Endothelial cell of umbilical vein (primary cell): Measurements from ENCODE around the gene PRDM7.

Experiments used
- CTCF ChIP-seq, 2 donors: IDR thresholded peaks; 1 replicate in 1 of 2; 2 replicates in 1 of 2; pipeline ENCODE4 v1.5.1; 2011; ENCODE audit warnings: low read length in 2 of 2, mild to moderate bottlenecking in 2 of 2, moderate library complexity in 2 of 2, control low read depth in 1 of 2, inconsistent platforms in 1 of 2, low read depth in 1 of 2; ENCODE audit not compliant: insufficient read depth in 1 of 2; ENCODE audit errors: extremely low read depth in 1 of 2
- EZH2 ChIP-seq: IDR thresholded peaks from 2 replicates; pipeline ENCODE4 v1.6.1; 2012; ENCODE audit warnings: borderline replicate concordance, low read depth, mild to moderate bottlenecking, moderate library complexity, low read length, inconsistent platforms; ENCODE audit not compliant: severe bottlenecking
- GATA2 ChIP-seq: IDR thresholded peaks from 2 replicates; pipeline ENCODE4 v1.7.0; 2011; ENCODE audit warnings: low read depth, mild to moderate bottlenecking, moderate library complexity, mixed read lengths, low read length; ENCODE audit not compliant: insufficient read length, insufficient read depth
- JUN ChIP-seq: IDR thresholded peaks from 2 replicates; pipeline ENCODE4 v1.6.1; 2011; ENCODE audit warnings: borderline replicate concordance, low read depth; ENCODE audit not compliant: insufficient read length, insufficient read depth
- MAX ChIP-seq: IDR thresholded peaks from 2 replicates; pipeline ENCODE4 v1.6.1; 2011; ENCODE audit not compliant: insufficient read depth, insufficient read length
- POLR2A ChIP-seq: IDR thresholded peaks from 2 replicates; pipeline ENCODE4 v1.6.1; 2012; ENCODE audit warnings: low read depth, mild to moderate bottlenecking, control low read depth, low read length
- POLR2AphosphoS5 ChIP-seq: IDR thresholded peaks from 2 replicates; pipeline ENCODE4 v1.6.1; 2012; ENCODE audit warnings: low read depth, mild to moderate bottlenecking, control low read depth, low read length, moderate library complexity; ENCODE audit not compliant: insufficient read depth

GRCh38 chr16:90018652-90019542 lies 58.2 kb downstream of the PRDM7 start, which contains the start of gene DBNDD1:
- TF ChIP-seq CTCF (IDR thresholded peaks at IDR 0.05; ENCODE audit: extremely low read depth in 1 of 2, insufficient read depth in 1 of 2, low read depth in 1 of 2, low read length in 2 of 2), result no peak
- TF ChIP-seq JUN, result no peak
- no peak for TF ChIP-seq EZH2
- no peak for TF ChIP-seq MAX
- no peak for TF ChIP-seq POLR2AphosphoS5
- peak; percentile 16 for TF ChIP-seq POLR2A
- no peak for TF ChIP-seq GATA2
